ENCODE data around the gene FAM13A.

FAM13A gene

DNA sequence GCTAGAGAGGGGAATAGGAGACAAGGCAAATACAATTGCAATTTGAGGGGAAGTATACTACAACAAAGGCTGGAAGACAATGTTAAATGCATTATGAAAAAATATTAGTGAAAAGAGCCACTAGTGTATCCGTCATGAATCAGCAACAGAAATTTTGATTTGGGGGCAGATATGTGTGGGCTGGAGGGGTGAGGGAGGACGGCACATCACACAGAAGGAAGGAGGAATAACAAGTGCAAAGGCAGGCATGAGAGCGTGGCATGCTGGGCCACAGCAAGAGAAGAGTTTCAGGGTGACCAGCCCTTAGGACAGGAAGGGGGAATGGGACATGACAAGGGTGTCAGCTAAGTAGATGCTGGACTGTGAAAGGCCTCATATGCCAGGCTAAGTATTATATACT, 295.6 kb downstream of the FAM13A start:
- no peak for DNase-seq

GRCh38 chr4:88759895-88760290, 297.1 kb downstream of the FAM13A start:
- no peak for DNase-seq

GRCh38 chr4:88759039-88759894, 297.7 kb downstream of the FAM13A start:
- DNase-seq, result no peak

DNA sequence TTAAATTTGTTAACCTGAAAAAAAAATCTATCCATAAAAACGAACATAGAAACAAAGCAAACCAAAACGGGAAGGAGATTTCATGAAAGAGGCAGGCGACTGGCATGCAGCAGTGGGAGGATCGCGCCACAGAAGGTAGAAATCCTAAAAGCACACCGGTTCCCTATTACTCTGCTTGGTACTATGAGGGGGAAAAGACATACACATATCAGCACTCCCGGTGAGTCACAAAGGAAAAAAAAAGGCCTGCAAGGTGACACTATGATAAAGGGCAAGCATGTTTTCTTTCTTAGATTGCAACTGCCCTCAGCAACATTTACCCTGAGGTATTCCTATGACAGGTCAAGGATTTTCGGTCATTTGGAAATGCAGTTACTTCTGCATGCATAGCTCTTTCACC, 298.7 kb downstream of the FAM13A start:
- no peak for DNase-seq

- DNase-seq, result no peak
These were observed 299.2 kb downstream of the FAM13A start for GRCh38 chr4:88757776-88758175.

- DNase-seq, result no peak
These were observed 299.9 kb downstream of the FAM13A start for GRCh38 chr4:88757067-88757466.

- DNase-seq, result no peak
These were observed 300.8 kb downstream of the FAM13A start for GRCh38 chr4:88756149-88756548.

DNA sequence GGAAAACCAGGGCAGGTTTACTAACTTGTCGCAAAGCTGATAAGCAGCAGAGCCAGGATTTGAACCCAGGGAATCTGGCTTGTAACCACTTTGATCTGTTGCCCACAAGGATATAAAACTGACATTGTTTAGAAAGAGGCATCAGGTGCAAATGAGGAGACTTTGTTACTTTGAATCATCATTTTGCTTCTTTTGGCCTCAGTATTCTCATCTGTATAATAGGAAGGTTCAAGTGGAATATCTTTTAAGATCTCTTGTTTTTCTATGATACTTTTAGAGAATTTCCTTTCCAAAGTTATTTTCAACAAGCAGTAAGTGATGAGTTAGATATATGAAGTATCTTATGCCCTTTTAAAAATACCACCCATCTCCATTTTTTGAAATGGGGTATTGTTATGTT, 301.5 kb downstream of the FAM13A start:
- DNase-seq, result no peak

- DNase-seq, result no peak
These were observed 302.2 kb downstream of the FAM13A start for GRCh38 chr4:88754796-88755195.

- no peak for DNase-seq
These were observed 303.1 kb downstream of the FAM13A start for GRCh38 chr4:88753658-88754571.

DNA sequence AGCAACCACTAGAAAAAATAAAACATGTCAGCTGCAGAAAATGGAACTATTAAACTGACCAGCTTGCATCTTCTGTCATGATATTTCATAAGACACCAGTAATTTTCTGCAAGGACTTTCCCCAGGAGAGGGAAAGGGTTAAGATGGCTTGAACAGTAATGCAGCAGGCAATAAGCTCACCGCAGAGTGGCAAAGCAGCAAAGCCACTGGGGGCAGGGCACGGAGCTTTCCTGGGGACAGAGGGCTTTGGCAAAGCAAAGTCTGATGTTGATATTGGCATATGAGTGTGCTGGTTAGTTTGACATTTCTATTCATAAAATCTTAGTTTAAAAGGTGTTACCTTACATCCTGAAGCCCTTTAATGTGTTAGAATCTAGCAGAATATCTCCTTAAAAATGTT, 304.2 kb downstream of the FAM13A start:
- no peak for DNase-seq

DNA sequence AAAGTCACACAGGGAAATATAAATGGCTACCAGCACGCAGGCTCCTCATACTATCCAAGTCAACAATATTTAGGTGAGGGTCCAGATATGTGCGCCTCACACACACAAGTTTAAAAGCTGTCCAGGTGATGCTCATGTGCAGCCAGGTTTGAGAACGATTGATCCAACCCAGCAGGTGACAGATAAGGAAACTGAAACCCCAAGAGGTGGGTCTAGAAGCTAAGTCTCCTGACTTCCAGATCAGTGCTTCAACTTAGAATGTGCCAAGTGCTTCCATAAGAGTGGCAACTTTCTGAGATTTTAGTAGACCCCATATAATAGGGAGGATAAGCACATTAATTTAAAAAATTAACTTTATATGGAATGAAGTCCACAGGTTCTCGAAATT, 304.9 kb downstream of the FAM13A start:
- no peak for DNase-seq

DNA sequence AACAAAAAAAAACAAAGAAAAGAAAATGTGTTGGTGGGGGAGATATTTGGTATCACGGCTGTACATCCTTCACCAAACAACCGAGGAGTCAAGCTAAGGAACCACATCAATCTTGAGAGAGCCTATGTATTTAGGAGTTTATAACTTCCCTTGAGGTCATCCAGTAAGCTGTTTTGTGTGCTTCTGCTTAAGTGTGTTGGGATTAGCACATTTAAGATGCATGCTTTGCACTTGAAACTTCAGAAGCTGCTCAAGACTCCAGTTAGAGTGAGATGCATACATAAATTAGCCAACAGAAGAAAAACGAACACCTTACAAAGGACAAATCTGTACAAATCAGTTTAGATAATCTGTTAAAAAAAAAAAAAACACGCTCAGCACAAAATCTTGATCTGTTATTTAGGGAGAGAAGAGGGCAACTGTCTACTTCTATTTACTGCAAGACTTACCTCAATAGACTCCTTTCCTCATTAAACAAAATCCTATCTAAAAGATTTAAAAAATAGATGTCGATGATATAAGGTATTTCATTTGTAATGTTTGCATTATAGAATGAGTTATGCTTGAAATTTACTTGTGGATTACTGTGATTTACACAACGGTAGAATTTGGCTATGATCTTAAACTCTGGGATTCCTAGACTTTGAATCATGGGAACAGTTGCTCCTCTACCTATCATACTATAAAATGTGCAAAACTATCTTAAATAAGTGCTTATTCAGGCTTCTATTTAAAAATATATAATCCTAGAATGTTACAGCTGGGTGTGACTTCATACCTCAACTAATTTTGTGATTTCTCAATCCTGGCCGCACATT, 305.5 kb downstream of the FAM13A start:
- no peak for DNase-seq

DNA sequence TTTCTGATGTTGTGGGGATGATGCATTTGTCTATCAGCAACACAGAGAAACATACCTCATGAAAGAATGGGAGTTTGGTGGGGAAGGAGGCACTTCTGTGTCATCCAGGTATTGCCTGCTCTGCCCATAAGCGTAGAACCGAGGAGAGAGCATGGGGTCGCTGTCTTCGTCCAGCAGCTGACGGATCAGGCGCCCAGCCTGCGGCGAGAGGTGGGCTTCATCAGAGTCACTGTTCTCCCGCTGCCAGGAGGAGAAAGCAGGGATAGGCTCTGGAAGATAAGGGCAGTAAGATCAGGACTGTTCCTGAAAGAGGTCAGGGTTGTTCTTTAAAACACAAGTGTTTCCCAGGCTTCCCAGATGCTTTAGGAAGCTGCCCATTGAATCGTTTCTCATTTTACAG, 306.6 kb downstream of the FAM13A start:
- DNase-seq, result no peak

- DNase-seq, result no peak
These were observed 309.6 kb downstream of the FAM13A start for GRCh38 chr4:88747351-88747750.

DNA sequence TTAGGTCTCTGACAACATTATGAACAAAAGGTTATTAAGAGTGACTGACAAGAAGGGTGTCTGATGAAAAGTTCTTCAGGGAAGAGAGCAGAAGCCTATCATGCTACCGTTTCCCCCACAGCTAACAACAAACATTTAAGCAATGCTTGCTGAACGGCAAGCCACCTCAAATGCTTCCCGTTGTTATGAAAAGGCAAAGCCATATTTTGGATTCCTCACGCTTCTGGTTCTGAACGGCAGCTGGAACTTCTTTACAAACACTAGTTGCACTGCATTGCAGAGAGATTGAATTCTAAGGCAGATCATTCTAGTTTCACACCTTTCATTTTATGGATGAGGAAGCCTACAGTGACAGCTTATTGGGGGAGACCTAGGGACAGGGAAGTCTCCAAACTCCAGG, 310.8 kb downstream of the FAM13A start:
- no peak for DNase-seq

GRCh38 chr4:88745581-88746163, 311.3 kb downstream of the FAM13A start:
- DNase-seq, result no peak

GRCh38 chr4:88745175-88745574, 311.8 kb downstream of the FAM13A start:
- no peak for DNase-seq

GRCh38 chr4:88744609-88745008, 312.4 kb downstream of the FAM13A start:
- no peak for DNase-seq

GRCh38 chr4:88743696-88744095, 313.3 kb downstream of the FAM13A start:
- DNase-seq, result no peak

DNA sequence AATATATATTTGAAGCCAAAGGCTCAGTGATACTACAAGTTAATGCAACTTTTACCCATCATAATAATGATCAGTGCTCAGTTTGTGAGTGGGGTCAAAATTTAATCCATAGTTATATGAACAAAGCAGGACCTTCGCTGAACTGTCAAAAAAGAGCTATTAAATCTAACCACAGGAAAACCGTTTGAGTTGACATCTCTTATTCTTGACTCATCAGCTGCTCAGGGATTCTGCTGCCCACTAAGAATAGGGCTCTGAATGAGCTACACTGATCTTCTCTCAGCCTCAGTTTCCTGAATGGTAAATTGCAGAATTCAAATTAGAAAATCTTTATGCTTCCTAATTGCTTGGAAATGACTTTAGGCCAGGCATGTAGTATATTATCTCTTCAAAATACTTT, 314.4 kb downstream of the FAM13A start:
- DNase-seq, result no peak

DNA sequence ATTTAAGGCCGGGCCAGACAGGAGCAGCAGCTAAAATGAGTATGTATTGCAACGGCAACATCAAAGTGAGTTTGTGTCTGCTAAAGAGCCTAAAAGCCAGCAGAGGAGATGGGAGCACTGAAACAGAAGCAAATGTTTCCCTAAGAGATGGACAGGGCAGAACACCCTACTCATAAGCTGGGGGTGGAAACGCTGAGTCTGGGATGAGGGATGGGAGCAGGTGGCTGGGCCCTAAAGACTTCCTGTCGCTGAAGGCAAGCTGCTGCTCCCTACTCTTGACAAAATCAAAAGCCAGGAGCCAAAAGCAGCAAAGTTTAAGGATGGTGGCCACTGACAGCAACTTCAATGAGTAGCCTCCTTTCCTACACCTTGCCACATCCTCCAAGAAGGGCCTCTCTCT, 318.8 kb downstream of the FAM13A start:
- no peak for DNase-seq

Measured in OCI-M1 (cell line).